IMR-90 (cell line): Measurements from ENCODE around the gene FAM234A. TPM values are rescaled to one million over a fixed set of nuclear protein-coding genes. Genes with fewer than 3 reads are reported as not detected.

ENCODE experiments used
- ATAC-seq: fragments of 200-7000 bp; cut with Tn5 transposase; 2 replicates; pipeline ENCODE4 v1.9.1; 2020; ENCODE audit warnings: low read depth, mild to moderate bottlenecking, moderate library complexity
- BruUV-seq: library from RNA; stranded (reverse); fragments of 400-500 nt; replicated peaks from 2 replicates; lab custom pipeline; 2021; lab: Mats Ljungman, UMichigan
- CTCF ChIA-PET: fragments of 300-600 bp; formaldehyde crosslinking; extraction: SDS; loops from one replicate; lab custom pipeline; 2021; ENCODE audit warnings: antibody characterized with exemption; lab: Yijun Ruan, JAX
- POLR2A ChIA-PET: fragments of 300-600 bp; sonication (Branson Sonifier 250); formaldehyde crosslinking; loops from one replicate; lab custom pipeline; 2022; ENCODE audit warnings: antibody characterized with exemption; ENCODE audit not compliant: unreplicated experiment; lab: Charles Lee
- DNase-seq: peaks from one replicate; pipeline ENCODE4 v3.0.0; 2013
- H2AFZ ChIP-seq: replicated peaks from 2 replicates; pipeline ENCODE3; 2013; ENCODE audit warnings: low read length, mild to moderate bottlenecking; ENCODE audit not compliant: poor library complexity
- H2AK5ac ChIP-seq: 2 replicates; pipeline ENCODE4 v1.6.1; 2013; ENCODE audit warnings: low read depth, low read length, inconsistent platforms
- H2AK9ac ChIP-seq: replicated peaks from 2 replicates; pipeline ENCODE3; 2013; ENCODE audit warnings: mild to moderate bottlenecking, low read depth, low read length, moderate library complexity; ENCODE audit not compliant: poor library complexity
- H2BK120ac ChIP-seq: 2 replicates; pipeline ENCODE4 v1.6.1; 2013; ENCODE audit warnings: low read depth, low read length, inconsistent platforms
- H2BK15ac ChIP-seq: 3 replicates; pipeline ENCODE4 v1.6.1; 2013; ENCODE audit warnings: low read depth, low read length, inconsistent platforms
- H2BK20ac ChIP-seq: 2 replicates; pipeline ENCODE4 v1.6.1; 2013; ENCODE audit warnings: low read depth, mild to moderate bottlenecking, inconsistent platforms, low read length, moderate library complexity
- H2BK5ac ChIP-seq: 2 replicates; pipeline ENCODE4 v1.6.1; 2013; ENCODE audit warnings: mild to moderate bottlenecking, low read depth, low read length, inconsistent platforms; ENCODE audit not compliant: poor library complexity, severe bottlenecking
- H3K14ac ChIP-seq: replicated peaks from 2 replicates; pipeline ENCODE4 v1.6.1; 2013; ENCODE audit warnings: low read depth, low read length, inconsistent platforms
- H3K18ac ChIP-seq: 2 replicates; pipeline ENCODE4 v1.6.1; 2013; ENCODE audit warnings: low read depth, low read length, control low read depth
- H3K23ac ChIP-seq: 2 replicates; pipeline ENCODE4 v1.6.1; 2013; ENCODE audit warnings: low read depth, low read length, inconsistent platforms
- H3K27ac ChIP-seq: 2 replicates; pipeline ENCODE4 v1.5.1; 2013; ENCODE audit warnings: mild to moderate bottlenecking, control low read depth, low read length; ENCODE audit not compliant: insufficient read depth
- H3K27me3 ChIP-seq: 2 replicates; pipeline ENCODE4 v1.6.1; 2013; ENCODE audit warnings: low read length; ENCODE audit not compliant: control insufficient read depth, insufficient read depth
- H3K36me3 ChIP-seq: 2 replicates; pipeline ENCODE4 v1.6.1; 2013; ENCODE audit warnings: low read length, mixed read lengths; ENCODE audit not compliant: control insufficient read depth, insufficient read depth
- H3K4ac ChIP-seq: 2 replicates; pipeline ENCODE4 v1.6.1; 2013; ENCODE audit warnings: low read depth, low read length, inconsistent platforms
- H3K4me1 ChIP-seq: 2 replicates; pipeline ENCODE4 v1.6.1; 2013; ENCODE audit warnings: low read length, mixed read lengths; ENCODE audit not compliant: control insufficient read depth, insufficient read depth
- H3K4me2 ChIP-seq: 2 replicates; pipeline ENCODE4 v1.6.1; 2013; ENCODE audit warnings: low read depth, mild to moderate bottlenecking, control low read depth, low read length, moderate library complexity
- H3K4me3 ChIP-seq: 2 replicates; pipeline ENCODE4 v1.5.1; 2013; ENCODE audit warnings: low read depth, mild to moderate bottlenecking, control low read depth, low read length, moderate library complexity; ENCODE audit not compliant: insufficient read depth
- H3K56ac ChIP-seq: 2 replicates; pipeline ENCODE4 v1.6.1; 2013; ENCODE audit warnings: low read length, inconsistent platforms; ENCODE audit not compliant: insufficient read depth; ENCODE audit errors: extremely low read depth
- H3K79me1 ChIP-seq, 2 experiments: 2 replicates each; pipeline ENCODE4 v1.6.1; 2013; ENCODE audit warnings: low read length in 2 of 2, inconsistent platforms in 1 of 2, low read depth in 1 of 2
- H3K9ac ChIP-seq: 2 replicates; pipeline ENCODE4 v1.6.1; 2013; ENCODE audit warnings: low read depth, low read length, control low read depth
- H3K9me1 ChIP-seq: 2 replicates; pipeline ENCODE4 v1.6.1; 2013; ENCODE audit warnings: low read length, inconsistent platforms; ENCODE audit not compliant: insufficient read depth
- H3K9me3 ChIP-seq: 2 replicates; pipeline ENCODE4 v1.6.1; 2013; ENCODE audit warnings: low read length; ENCODE audit not compliant: control insufficient read depth, insufficient read depth
- H4K20me1 ChIP-seq: 2 replicates; pipeline ENCODE4 v1.6.1; 2013; ENCODE audit warnings: low read length, inconsistent platforms; ENCODE audit not compliant: insufficient read depth
- H4K5ac ChIP-seq: 2 replicates; pipeline ENCODE4 v1.6.1; 2013; ENCODE audit warnings: mild to moderate bottlenecking, low read depth, low read length, control low read depth
- H4K8ac ChIP-seq, 2 experiments: 2 replicates each; pipeline ENCODE4 v1.6.1; 2013; ENCODE audit warnings: low read depth in 2 of 2, low read length in 2 of 2, control low read depth in 1 of 2, inconsistent platforms in 1 of 2
- H4K91ac ChIP-seq: 2 replicates; pipeline ENCODE4 v1.6.1; 2013; ENCODE audit warnings: low read depth, low read length, inconsistent platforms; ENCODE audit not compliant: insufficient read depth
- CHD1 ChIP-seq: IDR thresholded peaks from 2 replicates; pipeline ENCODE4 v1.6.1; 2012; ENCODE audit warnings: low read depth, low read length, improper control_type of control experiment
- RAD21 ChIP-seq: IDR thresholded peaks from 2 replicates; pipeline ENCODE4 v1.6.1; 2012; ENCODE audit warnings: low read length, improper control_type of control experiment
- WGBS, 2 experiments: methylation state at CpG; one replicate each; pipeline versions ENCODE4 v1.1.5 to v1.1.7; 2013; ENCODE audit warnings: missing lambda C conversion rate in 2 of 2; ENCODE audit not compliant: insufficient read length in 1 of 2; ENCODE audit errors: extremely low coverage in 2 of 2; 5-methylcytosine and 5-hydroxymethylcytosine counted together
- dilution Hi-C: fragments of 300-500 bp; cut with HindIII; formaldehyde crosslinking; loops from one replicate; pipeline ENCODE4 v1.14.3; 2018; ENCODE audit warnings: low sequenced_read_pairs; ENCODE audit not compliant: unreplicated experiment
- in situ Hi-C: fragments of 300-500 bp; cut with MboI; formaldehyde crosslinking; loops from 3 replicates; pipeline ENCODE4 v1.14.3; 2019; ENCODE audit warnings: low sequenced_read_pairs, inconsistent platforms, mixed read lengths
- intact Hi-C: fragments of 100-400 bp; cut with micrococcal nuclease; formaldehyde crosslinking; loops from 2 replicates; pipeline ENCODE4 v1.10.0; 2022
- polyA plus RNA-seq, 3 experiments: library from polyadenylated mRNA; depleted of rRNA; stranded (reverse); fragments of >200 nt; gene quantifications; 2 replicates each; pipeline ENCODE4 v1.2.3, GENCODE V29; 2012; ENCODE audit warnings: low replicate concordance in 1 of 3
- total RNA-seq: library from RNA; depleted of rRNA; stranded (reverse); fragments of >200 nt; gene quantifications from 2 replicates; pipeline ENCODE4 v1.2.3, GENCODE V29; 2012
- TF ChIP-seq, protein P1 (sequence below): conservative IDR thresholded peaks from 2 replicates; pipeline ENCODE4 v1.5.1; 2012; ENCODE audit warnings: mild to moderate bottlenecking, low read depth, low read length, improper control_type of control experiment

The FAM234A gene
- total and polyA plus RNA-seq, 2 of the 4 experiments (the other 2 are of a cell fraction), result 30.3 to 64.2 TPM

DNA sequence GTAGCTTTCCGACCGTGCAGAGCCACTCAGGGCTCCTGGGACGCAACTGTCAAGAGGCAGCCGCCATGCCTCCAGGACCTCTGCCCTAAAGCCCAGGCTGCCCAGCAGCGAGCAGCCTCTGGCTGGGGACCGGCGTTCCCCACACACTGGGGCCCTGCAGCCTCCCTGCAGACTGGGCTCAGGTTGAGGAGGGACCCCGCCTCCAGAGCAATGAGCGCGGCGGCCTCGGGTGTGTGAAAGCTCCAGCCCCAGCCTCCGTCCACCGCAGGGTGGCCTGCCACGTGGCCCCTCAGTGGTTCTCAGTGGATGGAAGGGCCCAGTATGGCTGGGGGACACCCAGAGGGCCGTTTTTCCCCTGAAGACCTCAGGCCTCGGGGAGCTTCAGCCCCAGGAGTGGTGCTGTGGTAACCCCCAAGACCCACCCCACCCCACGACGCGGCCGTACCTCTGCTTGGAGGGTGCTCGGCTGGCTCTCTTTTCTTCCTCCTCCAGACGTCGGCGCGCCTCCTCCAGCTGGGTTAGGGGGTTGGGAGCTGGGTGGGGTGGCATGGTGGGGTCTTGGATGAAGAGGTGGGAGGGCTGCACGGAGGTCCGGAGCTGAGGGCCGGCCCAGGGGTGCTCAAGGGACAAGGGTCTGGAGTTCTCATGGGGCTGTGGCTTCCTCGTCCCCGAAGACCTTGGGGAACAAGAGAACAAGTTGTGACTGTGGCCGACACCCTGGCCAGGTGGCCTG lies 58.6 kb downstream of the FAM234A start:
- Histone ChIP-seq H4K20me1 (no peaks in the 10 kb centered on the region; the same call in 1 of the 2 replicates), H3K9me3 (no peaks in the 10 kb centered on the region), H2AFZ (no peak overlapping the region), H4K8ac (no peak overlapping the region), H3K36me3 (peaks cover 50% of the 10 kb centered on the region), H3K56ac (no peak overlapping the region), H3K9ac (no peak overlapping the region), H3K27ac (no peak overlapping the region), H3K14ac (no peak overlapping the region), H4K91ac (no peak overlapping the region), H3K79me1 (no peaks in the 10 kb centered on the region), H3K27me3 (no peaks in the 10 kb centered on the region), H3K9me1 (no peaks in the 10 kb centered on the region), H2BK20ac (no peak overlapping the region), H3K23ac (no peak overlapping the region), H4K5ac (no peak overlapping the region), H3K4me2 (no peak overlapping the region), H2AK5ac (no peak overlapping the region), H2BK15ac (no peak overlapping the region), H2BK5ac (no peak overlapping the region), H2BK120ac (no peak overlapping the region), H3K4ac (no peak overlapping the region), H3K4me1 (no peaks in the 10 kb centered on the region), H3K4me3 (no peak overlapping the region), H2AK9ac (no peak overlapping the region), H3K18ac (no peak overlapping the region)
- dilution Hi-C loops, result no loop called here
- DNase-seq (no peak), ATAC-seq (no peak)
- TF ChIP-seq, protein P1, sequence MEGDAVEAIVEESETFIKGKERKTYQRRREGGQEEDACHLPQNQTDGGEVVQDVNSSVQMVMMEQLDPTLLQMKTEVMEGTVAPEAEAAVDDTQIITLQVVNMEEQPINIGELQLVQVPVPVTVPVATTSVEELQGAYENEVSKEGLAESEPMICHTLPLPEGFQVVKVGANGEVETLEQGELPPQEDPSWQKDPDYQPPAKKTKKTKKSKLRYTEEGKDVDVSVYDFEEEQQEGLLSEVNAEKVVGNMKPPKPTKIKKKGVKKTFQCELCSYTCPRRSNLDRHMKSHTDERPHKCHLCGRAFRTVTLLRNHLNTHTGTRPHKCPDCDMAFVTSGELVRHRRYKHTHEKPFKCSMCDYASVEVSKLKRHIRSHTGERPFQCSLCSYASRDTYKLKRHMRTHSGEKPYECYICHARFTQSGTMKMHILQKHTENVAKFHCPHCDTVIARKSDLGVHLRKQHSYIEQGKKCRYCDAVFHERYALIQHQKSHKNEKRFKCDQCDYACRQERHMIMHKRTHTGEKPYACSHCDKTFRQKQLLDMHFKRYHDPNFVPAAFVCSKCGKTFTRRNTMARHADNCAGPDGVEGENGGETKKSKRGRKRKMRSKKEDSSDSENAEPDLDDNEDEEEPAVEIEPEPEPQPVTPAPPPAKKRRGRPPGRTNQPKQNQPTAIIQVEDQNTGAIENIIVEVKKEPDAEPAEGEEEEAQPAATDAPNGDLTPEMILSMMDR, result no peak
- no peak for TF ChIP-seq RAD21
- no peak for TF ChIP-seq CHD1
- CTCF ChIA-PET, result no interaction called here
- 94% methylated on average over 10 of the region's 32 CpGs; no CpG with 5 or more reads in 1 of the 2 experiments for WGBS, 2 experiments
- BruUV-seq, result no TSS peak
- in situ Hi-C loops, result no loop called here
- intact Hi-C loops, result no loop called here
- POLR2A ChIA-PET, result no interaction called here
